HL-60 (cell line): ENCODE results near the gene SYCP2.

ENCODE experiments used
- DNase-seq, 2 experiments: peaks; one replicate each; pipeline ENCODE4 v3.0.0-alpha.2; 2010 to 2020; ENCODE audit warnings: low read depth in 1 of 2, low spot score in 1 of 2
- H3K27ac ChIP-seq: fragments of 250-450 bp; sonication (Bioruptor Pico); replicated peaks from 2 replicates; pipeline ENCODE4 v1.5.1; 2020; ENCODE audit warnings: mild to moderate bottlenecking, moderate library complexity
- H3K27me3 ChIP-seq: fragments of 250-450 bp; sonication (Bioruptor Pico); 2 replicates; pipeline ENCODE4 v1.5.1; 2021; ENCODE audit warnings: mild to moderate bottlenecking, moderate library complexity; ENCODE audit not compliant: insufficient read depth, poor library complexity, severe bottlenecking
- H3K4me3 ChIP-seq: replicated peaks from 2 replicates; pipeline ENCODE4 v1.5.1; 2011; ENCODE audit warnings: mild to moderate bottlenecking, control low read depth, low read length; ENCODE audit not compliant: insufficient read depth
- CTCF ChIP-seq: IDR thresholded peaks from one replicate; pipeline ENCODE4 v1.5.1; 2011; ENCODE audit warnings: low read length, control low read depth, inconsistent platforms; ENCODE audit not compliant: insufficient read depth
- GABPA ChIP-seq: IDR thresholded peaks from 2 replicates; pipeline ENCODE4 v1.6.1; 2012; ENCODE audit warnings: low read depth
- POLR2AphosphoS5 ChIP-seq: IDR thresholded peaks from 2 replicates; pipeline ENCODE4 v1.6.1; 2012; ENCODE audit warnings: low read depth
- REST ChIP-seq: IDR thresholded peaks from 2 replicates; pipeline ENCODE4 v1.6.1; 2012; ENCODE audit warnings: low read depth; ENCODE audit not compliant: insufficient replicate concordance
- SPI1 ChIP-seq: IDR thresholded peaks from 2 replicates; pipeline ENCODE4 v1.6.1; 2012; ENCODE audit warnings: low read depth, mild to moderate bottlenecking, borderline replicate concordance

Gene SYCP2

GRCh38 chr20:59813948-59814839, 119.2 kb downstream of the SYCP2 start:
- no peak for DNase-seq
- no peak overlapping the region for H3K27ac ChIP-seq
- H3K27me3 ChIP-seq = peaks cover 3% of the 10 kb centered on the region
- no peak overlapping the region for H3K4me3 ChIP-seq
- TF ChIP-seq REST (no peak), SPI1 (no peak), CTCF (no peak), POLR2AphosphoS5 (no peak), GABPA (no peak)
